ENCODE data around the gene PPP1CA.
A peak's percentile ranks its signal among the peaks of the same experiment; 100 is the strongest.

Gene PPP1CA

DNA sequence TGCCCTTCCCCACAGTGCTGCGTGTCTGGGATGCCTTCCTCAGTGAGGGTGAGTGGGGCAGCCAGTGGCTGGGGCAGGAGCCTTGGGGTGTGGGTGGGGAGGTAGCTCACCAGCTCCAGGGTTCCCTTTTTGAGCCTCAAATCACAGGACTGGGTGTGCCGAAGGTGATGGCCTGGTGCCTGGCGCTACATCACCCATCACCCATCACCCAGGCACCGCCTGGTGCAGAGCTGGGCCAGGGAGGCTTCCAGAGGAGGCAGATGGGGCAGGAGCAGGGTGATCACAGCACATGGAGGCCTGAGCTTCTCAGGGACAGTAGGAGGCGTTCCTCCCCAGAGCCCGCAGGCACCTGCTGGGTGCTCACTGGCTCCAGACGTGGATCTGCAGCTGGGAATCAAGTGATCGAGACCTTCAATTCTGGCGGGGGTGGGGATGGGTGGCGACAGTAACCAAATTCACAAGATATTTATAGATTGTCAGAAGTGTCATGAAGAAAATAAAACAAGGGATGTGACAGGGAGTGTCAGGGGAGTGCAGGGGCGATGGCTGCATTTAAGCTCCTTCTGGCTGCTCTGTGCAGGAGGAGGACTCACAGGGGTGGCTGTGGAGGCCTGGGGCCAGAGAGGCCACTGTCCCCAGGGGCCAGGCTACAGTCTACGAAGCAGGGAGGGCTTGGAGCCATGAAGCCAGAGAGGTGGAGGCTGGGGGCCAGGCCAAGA, 5.5 kb upstream of the PPP1CA start:
- Histone ChIP-seq H3K4me2 (ENCODE audit: low read length) (no peak overlapping the region), H2AK5ac (ENCODE audit: low read length) (no peak overlapping the region), H3K27me3 (ENCODE audit: insufficient read depth, low read length) (no peaks in the 10 kb centered on the region), H3K23ac (ENCODE audit: low read length) (no peak overlapping the region), H3K79me1 (ENCODE audit: low read length) (peaks cover under 1% of the 10 kb centered on the region), H2BK12ac (ENCODE audit: low read length) (no peak overlapping the region), H4K12ac (ENCODE audit: low read depth, low read length) (no peak overlapping the region), H3K14ac (ENCODE audit: low read length) (no peak overlapping the region), H3K4ac (ENCODE audit: low read depth, low read length) (no peak overlapping the region), H2BK120ac (ENCODE audit: insufficient read depth, low read length, poor library complexity) (no peak overlapping the region), H3K27ac (ENCODE audit: low read depth, low read length) (no peak overlapping the region), H3K36me3 (ENCODE audit: control insufficient read depth in 1 of 2, insufficient read depth in 2 of 2, low read length in 2 of 2) (no peaks in the 10 kb centered on the region), H3K18ac (ENCODE audit: low read length) (no peak overlapping the region), H3K9ac (ENCODE audit: low read length) (no peak overlapping the region), H3K79me2 (ENCODE audit: control insufficient read depth, insufficient read depth, low read length, poor library complexity) (peaks cover under 1% of the 10 kb centered on the region), H2BK5ac (ENCODE audit: low read depth, low read length, poor library complexity) (no peak overlapping the region), H3K4me1 (ENCODE audit: control insufficient read depth in 1 of 2, insufficient read depth in 2 of 2, low read length in 2 of 2) (peaks cover under 1 to 4% of the 10 kb centered on the region in 2 experiments), H2AFZ (ENCODE audit: insufficient read depth, low read length, poor library complexity) (no peak overlapping the region), H3K9me3 (ENCODE audit: insufficient read depth, low read depth, low read length) (no peaks in the 10 kb centered on the region), H4K91ac (ENCODE audit: low read depth, low read length) (no peak overlapping the region), H4K8ac (ENCODE audit: low read depth, low read length) (no peak overlapping the region), H3K4me3 (ENCODE audit: low read depth, low read length) (no peak overlapping the region)
- no CpG with 5 or more reads among the region's 12 CpGs for WGBS (ENCODE audit: extremely low coverage, insufficient coverage, insufficient read length)
- peak in 1 of 2 donors; percentile 18 for DNase-seq

DNA sequence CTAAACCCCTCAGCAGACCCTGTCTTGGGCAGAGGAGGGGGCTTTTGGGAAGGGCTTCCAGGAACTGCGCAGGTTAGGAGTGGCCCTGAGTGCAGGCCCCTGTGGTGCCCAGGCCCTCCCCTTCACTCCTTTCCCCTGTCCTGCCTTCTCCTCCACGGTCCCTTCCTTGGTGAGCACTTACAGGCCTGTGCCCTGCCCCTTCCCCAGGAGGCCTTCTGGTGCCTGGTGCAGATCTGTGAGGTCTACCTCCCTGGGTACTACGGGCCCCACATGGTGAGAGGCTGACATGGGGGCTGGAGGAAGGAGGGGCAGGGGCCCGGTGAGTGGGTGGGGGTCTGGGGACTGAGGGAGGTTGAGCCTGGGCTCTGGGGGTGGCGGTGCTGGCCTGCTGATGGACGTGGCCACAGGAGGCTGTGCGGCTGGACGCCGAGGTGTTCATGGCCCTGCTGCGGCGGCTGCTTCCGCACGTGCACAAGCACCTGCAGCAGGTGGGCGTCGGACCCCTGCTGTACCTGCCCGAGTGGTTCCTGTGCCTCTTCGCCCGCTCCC, 4.8 kb upstream of the PPP1CA start:
- Histone ChIP-seq H3K79me2 (ENCODE audit: control insufficient read depth, insufficient read depth, low read length, poor library complexity) (peaks cover 3% of the 10 kb centered on the region), H4K12ac (ENCODE audit: low read depth, low read length) (no peak overlapping the region), H3K4me2 (ENCODE audit: low read length) (no peak overlapping the region), H3K4me1 (ENCODE audit: control insufficient read depth in 1 of 2, insufficient read depth in 2 of 2, low read length in 2 of 2) (peaks cover 3 to 6% of the 10 kb centered on the region in 2 experiments), H3K36me3 (ENCODE audit: control insufficient read depth in 1 of 2, insufficient read depth in 2 of 2, low read length in 2 of 2) (no peaks in the 10 kb centered on the region), H2AK5ac (ENCODE audit: low read length) (no peak overlapping the region), H2BK5ac (ENCODE audit: low read depth, low read length, poor library complexity) (no peak overlapping the region), H2BK120ac (ENCODE audit: insufficient read depth, low read length, poor library complexity) (no peak overlapping the region), H3K4ac (ENCODE audit: low read depth, low read length) (no peak overlapping the region), H3K9ac (ENCODE audit: low read length) (no peak overlapping the region), H3K14ac (ENCODE audit: low read length) (no peak overlapping the region), H2AFZ (ENCODE audit: insufficient read depth, low read length, poor library complexity) (no peak overlapping the region), H4K8ac (ENCODE audit: low read depth, low read length) (no peak overlapping the region), H3K18ac (ENCODE audit: low read length) (no peak overlapping the region), H3K27ac (ENCODE audit: low read depth, low read length) (no peak overlapping the region), H3K27me3 (ENCODE audit: insufficient read depth, low read length) (no peaks in the 10 kb centered on the region), H3K79me1 (ENCODE audit: low read length) (peaks cover 5% of the 10 kb centered on the region), H3K4me3 (ENCODE audit: low read depth, low read length) (no peak overlapping the region), H3K23ac (ENCODE audit: low read length) (no peak overlapping the region), H3K9me3 (ENCODE audit: insufficient read depth, low read depth, low read length) (no peaks in the 10 kb centered on the region), H2BK12ac (ENCODE audit: low read length) (no peak overlapping the region), H4K91ac (ENCODE audit: low read depth, low read length) (no peak overlapping the region)
- DNase-seq = no peak
- no CpG with 5 or more reads among the region's 18 CpGs for WGBS (ENCODE audit: extremely low coverage, insufficient coverage, insufficient read length)

DNA sequence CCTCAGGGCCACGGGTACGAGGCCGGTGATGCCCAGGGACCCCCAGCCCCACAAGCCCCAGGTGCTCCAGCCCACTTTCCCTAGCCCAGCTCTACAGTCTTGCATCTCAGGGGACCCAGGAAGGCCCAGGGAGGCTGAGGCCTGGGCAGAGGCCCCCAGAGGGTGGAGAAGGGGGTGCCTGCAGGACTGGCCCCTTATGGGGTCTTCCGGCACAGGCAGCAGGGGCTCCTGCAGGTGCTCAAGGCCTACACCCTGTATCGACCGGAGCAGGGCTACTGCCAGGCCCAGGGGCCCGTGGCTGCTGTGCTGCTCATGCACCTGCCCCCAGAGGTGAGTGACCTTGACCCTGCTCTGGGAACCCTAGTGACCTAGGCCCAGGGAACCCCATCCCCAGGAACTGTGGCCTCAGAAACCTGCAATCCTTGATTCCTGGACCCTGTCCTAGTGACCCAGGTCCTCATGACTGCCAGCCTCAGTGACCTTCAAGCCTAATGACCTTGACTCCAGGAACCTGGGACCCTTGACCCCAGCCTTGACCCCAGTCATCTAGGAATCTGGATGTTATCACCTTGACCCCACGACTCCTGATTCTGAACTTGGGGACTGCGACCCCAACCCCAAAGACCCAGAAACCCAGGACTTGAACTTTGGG, 4.2 kb upstream of the PPP1CA start:
- peaks cover 5 to 9% of the 10 kb centered on the region in 2 experiments for H3K4me1 ChIP-seq (ENCODE audit: control insufficient read depth in 1 of 2, insufficient read depth in 2 of 2, low read length in 2 of 2)
- H4K8ac ChIP-seq (ENCODE audit: low read depth, low read length) = no peak overlapping the region
- no peak overlapping the region for H2AFZ ChIP-seq (ENCODE audit: insufficient read depth, low read length, poor library complexity)
- no CpG with 5 or more reads among the region's 9 CpGs for WGBS (ENCODE audit: extremely low coverage, insufficient coverage, insufficient read length)
- H4K91ac ChIP-seq (ENCODE audit: low read depth, low read length) = no peak overlapping the region
- no peak overlapping the region for H3K4me2 ChIP-seq (ENCODE audit: low read length)
- no peak overlapping the region for H3K9ac ChIP-seq (ENCODE audit: low read length)
- no peaks in the 10 kb centered on the region for H3K9me3 ChIP-seq (ENCODE audit: insufficient read depth, low read depth, low read length)
- H3K27me3 ChIP-seq (ENCODE audit: insufficient read depth, low read length) = no peaks in the 10 kb centered on the region
- no peak overlapping the region for H4K12ac ChIP-seq (ENCODE audit: low read depth, low read length)
- H3K18ac ChIP-seq (ENCODE audit: low read length) = no peak overlapping the region
- no peak overlapping the region for H3K4ac ChIP-seq (ENCODE audit: low read depth, low read length)
- H3K14ac ChIP-seq (ENCODE audit: low read length) = no peak overlapping the region
- no peaks in the 10 kb centered on the region for H3K36me3 ChIP-seq (ENCODE audit: control insufficient read depth in 1 of 2, insufficient read depth in 2 of 2, low read length in 2 of 2)
- H3K4me3 ChIP-seq (ENCODE audit: low read depth, low read length) = no peak overlapping the region
- peaks cover 10% of the 10 kb centered on the region for H3K79me2 ChIP-seq (ENCODE audit: control insufficient read depth, insufficient read depth, low read length, poor library complexity)
- no peak overlapping the region for H2BK5ac ChIP-seq (ENCODE audit: low read depth, low read length, poor library complexity)
- no peak overlapping the region for H2AK5ac ChIP-seq (ENCODE audit: low read length)
- no peak overlapping the region for H2BK120ac ChIP-seq (ENCODE audit: insufficient read depth, low read length, poor library complexity)
- no peak for DNase-seq
- H3K23ac ChIP-seq (ENCODE audit: low read length) = no peak overlapping the region
- no peak overlapping the region for H3K27ac ChIP-seq (ENCODE audit: low read depth, low read length)
- H3K79me1 ChIP-seq (ENCODE audit: low read length) = peaks cover 10% of the 10 kb centered on the region
- no peak overlapping the region for H2BK12ac ChIP-seq (ENCODE audit: low read length)

DNA sequence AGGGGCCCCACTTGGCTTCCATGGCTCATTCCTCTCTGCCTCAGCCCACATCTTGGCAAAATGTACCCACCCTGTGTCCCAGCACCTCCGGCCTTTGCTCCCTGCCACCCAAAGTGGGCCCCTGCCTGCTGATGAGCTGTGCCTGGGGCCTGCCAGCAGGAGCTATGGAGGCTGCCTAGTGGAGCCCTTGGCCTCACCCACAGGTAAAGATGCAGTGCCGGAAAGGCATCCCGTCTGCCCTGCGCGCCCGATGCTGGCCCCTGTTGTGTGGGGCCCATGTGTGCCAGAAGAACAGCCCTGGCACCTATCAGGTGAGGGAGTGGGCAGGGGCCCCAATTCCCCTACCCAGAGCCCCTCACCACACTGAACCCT, 3.5 kb upstream of the PPP1CA start:
- WGBS (ENCODE audit: extremely low coverage, insufficient coverage, insufficient read length) = no CpG with 5 or more reads among the region's 6 CpGs
- no peak overlapping the region for H3K4me3 ChIP-seq (ENCODE audit: low read depth, low read length)
- H3K4me2 ChIP-seq (ENCODE audit: low read length) = no peak overlapping the region
- no peak overlapping the region for H3K23ac ChIP-seq (ENCODE audit: low read length)
- H3K27me3 ChIP-seq (ENCODE audit: insufficient read depth, low read length) = no peaks in the 10 kb centered on the region
- H2BK12ac ChIP-seq (ENCODE audit: low read length) = no peak overlapping the region
- no peak overlapping the region for H4K12ac ChIP-seq (ENCODE audit: low read depth, low read length)
- H4K91ac ChIP-seq (ENCODE audit: low read depth, low read length) = no peak overlapping the region
- no peak overlapping the region for H3K27ac ChIP-seq (ENCODE audit: low read depth, low read length)
- H3K14ac ChIP-seq (ENCODE audit: low read length) = no peak overlapping the region
- H3K18ac ChIP-seq (ENCODE audit: low read length) = no peak overlapping the region
- H4K8ac ChIP-seq (ENCODE audit: low read depth, low read length) = no peak overlapping the region
- H2AFZ ChIP-seq (ENCODE audit: insufficient read depth, low read length, poor library complexity) = no peak overlapping the region
- no peak for DNase-seq
- H3K79me1 ChIP-seq (ENCODE audit: low read length) = peaks cover 10% of the 10 kb centered on the region
- no peak overlapping the region for H2AK5ac ChIP-seq (ENCODE audit: low read length)
- no peak overlapping the region for H3K4ac ChIP-seq (ENCODE audit: low read depth, low read length)
- H3K9ac ChIP-seq (ENCODE audit: low read length) = no peak overlapping the region
- no peak overlapping the region for H2BK120ac ChIP-seq (ENCODE audit: insufficient read depth, low read length, poor library complexity)
- H3K9me3 ChIP-seq (ENCODE audit: insufficient read depth, low read depth, low read length) = no peaks in the 10 kb centered on the region
- H2BK5ac ChIP-seq (ENCODE audit: low read depth, low read length, poor library complexity) = no peak overlapping the region
- H3K4me1 ChIP-seq (ENCODE audit: control insufficient read depth in 1 of 2, insufficient read depth in 2 of 2, low read length in 2 of 2) = peaks cover 11 to 15% of the 10 kb centered on the region in 2 experiments
- peaks cover 4% of the 10 kb centered on the region in 2 experiments for H3K36me3 ChIP-seq (ENCODE audit: control insufficient read depth in 1 of 2, insufficient read depth in 2 of 2, low read length in 2 of 2)
- peaks cover 13% of the 10 kb centered on the region for H3K79me2 ChIP-seq (ENCODE audit: control insufficient read depth, insufficient read depth, low read length, poor library complexity)
